Hematopoietic multipotent progenitor cell treated with erythropoietin and hydrocortisone succinate and interleukin-3 and kit ligand, for 15 days (in vitro differentiated cells): ENCODE results near the gene STPG1.
"Not testable (repeated sequence)": the region's sequence is repeated elsewhere in the genome, so short reads cannot be mapped to it uniquely, and the experiment has no call there.

ENCODE experiments used
- DNase-seq: peaks from one replicate; pipeline ENCODE4 v3.0.0-alpha.2; 2015; ENCODE audit warnings: low spot score

STPG1 gene, protein sequence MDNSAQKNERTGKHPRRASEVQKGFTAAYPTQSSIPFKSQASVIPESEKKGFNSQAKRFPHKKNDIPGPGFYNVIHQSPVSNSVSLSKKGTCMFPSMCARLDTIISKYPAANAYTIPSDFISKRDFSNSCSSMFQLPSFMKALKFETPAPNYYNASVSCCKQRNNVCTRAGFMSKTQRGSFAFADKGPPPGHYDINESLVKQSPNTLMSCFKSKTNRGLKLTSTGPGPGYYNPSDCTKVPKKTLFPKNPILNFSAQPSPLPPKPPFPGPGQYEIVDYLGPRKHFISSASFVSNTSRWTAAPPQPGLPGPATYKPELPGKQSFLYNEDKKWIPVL

DNA sequence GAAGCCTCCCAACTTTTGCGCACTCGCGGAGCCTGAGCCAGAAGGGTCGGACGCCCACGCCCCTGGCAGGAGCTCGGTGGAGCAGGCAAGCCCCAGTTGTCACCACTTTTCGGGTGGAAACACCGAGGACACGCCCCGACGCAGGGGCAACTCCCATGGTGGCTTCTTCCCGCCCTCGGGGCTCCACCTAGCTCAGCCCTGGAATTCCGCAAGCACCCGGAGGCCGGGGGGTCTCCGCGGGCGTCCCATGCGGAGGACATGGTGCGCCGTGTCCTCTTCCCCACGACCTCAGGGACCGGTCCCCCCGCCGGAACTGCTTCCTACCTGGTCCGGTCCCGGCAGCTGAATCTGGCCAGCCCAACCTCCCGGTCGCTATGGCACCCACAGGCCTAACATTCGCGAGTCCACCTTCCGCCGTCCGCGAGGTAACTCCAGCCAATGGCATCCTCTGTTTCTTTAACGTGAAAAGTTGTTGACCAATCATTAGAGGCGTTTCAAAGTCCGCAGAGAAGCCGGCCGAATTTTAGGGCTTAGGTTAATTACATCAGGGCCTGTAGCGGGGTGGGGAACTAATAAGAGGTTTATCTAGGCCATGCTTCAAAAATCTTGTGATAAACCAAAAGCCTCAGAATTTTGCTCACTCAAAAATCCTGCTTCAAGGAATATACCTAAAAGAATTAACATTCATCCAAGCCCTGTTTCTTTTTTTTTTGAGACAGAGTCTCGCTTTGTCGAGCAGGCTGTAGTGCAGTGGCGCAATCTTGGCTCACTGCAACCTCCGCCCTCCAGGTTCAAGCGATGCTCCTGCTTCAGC lies at the start of gene STPG1:
Gene STPG1, minus strand, starts transcription at position 433 of the 814 bp plus-strand sequence. CDS start 12,394 bp downstream, outside the sequence.
- peak; percentile 90 for DNase-seq

DNA sequence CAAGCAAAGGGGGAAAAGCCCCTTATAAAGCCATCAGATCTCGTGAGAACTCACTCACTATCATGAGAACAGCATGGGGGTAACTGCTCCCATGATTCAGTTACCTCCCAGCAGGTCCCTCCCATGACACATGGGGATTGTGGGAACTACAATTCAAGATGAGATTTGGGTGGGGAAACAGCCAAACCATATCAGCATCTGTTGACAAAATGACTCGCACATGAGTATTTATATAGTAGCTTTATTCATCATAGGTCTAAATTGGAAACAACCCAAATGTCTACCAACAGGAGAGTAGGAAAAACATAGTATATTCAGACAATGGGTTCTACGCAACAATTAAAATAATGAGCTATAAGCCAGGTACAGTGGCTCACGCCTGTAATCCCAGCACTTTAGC lies 48.5 kb upstream of the STPG1 start:
- not testable (repeated sequence) for DNase-seq

- no peak for DNase-seq
These were observed 46.1 kb upstream of the STPG1 start for GRCh38 chr1:24459551-24460266.

DNA sequence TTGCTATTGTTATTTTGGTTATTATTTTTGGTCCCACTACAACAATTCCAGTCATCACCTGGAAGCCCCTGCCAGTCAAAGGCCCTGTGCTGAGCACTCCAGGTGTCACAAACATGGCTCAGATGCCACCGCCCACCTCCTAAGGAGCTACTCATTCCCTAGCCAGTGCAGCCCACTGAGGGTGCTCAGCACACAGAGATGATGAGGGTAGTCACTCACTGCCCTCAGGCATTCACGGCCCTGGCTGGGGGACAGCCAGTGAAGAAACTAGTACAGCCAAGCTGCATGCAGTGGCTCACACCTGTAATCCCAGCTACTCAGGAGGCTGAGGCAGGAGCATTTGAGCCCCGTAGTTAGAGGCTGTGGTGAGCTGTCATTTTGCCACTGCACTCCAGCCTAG lies 44.3 kb upstream of the STPG1 start:
- no peak for DNase-seq

- no peak for DNase-seq
These were observed 41.7 kb upstream of the STPG1 start for GRCh38 chr1:24455272-24455671.

GRCh38 chr1:24454673-24455072 lies 41.1 kb upstream of the STPG1 start:
- DNase-seq = no peak

DNA sequence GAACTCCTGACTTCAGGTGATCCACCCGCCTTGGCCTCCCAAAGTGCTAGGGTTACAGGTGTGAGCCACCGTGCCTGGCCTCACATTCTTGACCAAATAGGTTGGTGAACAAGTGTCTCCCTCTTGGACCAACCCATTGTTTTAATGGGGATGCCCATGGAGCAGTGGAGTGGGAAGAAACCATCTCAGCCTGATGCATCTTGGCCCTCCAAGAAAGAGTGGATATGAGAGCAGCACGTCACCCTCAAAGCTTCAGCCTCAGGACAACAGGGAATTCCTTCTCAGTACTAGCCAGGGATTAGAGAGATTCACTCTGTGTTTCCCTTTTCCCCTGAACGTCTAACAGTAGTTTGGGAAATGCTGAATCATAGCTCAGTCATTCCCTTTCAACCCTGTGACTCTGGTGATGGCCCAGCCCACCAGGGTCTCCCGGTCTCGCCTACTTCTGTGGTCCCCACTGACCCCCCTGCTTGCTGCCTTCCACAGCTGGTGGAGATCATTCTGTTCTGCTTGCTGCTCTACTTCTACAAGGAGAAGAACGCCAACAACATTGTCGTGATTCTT lies 39.4 kb upstream of the STPG1 start:
- DNase-seq = no peak

DNA sequence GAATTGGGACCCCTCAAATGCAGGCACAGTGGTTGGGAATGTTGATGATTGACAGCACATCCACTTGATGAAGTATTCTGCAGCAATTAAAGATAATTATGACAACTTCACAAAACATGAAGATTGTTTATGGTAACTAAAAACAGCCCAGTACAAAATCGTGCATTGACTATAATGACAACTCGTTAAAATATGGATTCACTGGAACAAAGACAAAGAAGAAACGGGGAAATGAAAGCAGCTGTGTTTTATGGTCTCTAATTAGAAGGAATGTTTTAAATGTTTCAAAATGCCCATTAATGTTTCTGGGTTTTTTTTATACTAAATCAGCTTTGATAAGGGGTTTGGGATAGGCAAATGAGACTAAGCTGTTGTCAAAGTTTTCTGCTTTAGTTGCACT lies 38.2 kb upstream of the STPG1 start:
- DNase-seq = no peak

DNA sequence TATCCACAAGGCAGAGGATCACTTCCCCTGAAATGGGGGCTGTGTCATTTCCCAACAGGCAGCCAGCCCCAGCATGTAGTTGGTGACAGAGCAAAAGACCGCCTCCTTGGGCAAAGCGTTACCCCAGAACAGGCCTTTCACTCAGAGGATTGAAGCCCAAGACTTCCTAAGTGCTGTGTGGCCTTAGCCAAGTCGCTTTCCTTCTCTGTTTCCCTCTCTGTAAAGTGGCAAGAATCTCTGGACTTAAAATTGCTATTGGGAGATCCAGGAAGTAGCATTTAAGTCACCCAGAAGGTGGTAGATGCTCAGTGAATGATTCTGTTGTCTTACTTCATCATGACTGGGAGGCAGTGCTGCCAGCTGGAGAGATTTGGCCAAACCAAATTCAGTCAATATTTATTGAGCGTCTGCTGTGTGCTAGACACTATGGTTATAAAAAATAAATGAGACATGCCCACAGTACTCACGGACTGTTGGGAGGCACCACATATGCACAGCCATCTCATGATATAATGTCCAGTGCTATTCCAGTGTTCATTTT lies 37.3 kb upstream of the STPG1 start:
- DNase-seq = no peak

DNA sequence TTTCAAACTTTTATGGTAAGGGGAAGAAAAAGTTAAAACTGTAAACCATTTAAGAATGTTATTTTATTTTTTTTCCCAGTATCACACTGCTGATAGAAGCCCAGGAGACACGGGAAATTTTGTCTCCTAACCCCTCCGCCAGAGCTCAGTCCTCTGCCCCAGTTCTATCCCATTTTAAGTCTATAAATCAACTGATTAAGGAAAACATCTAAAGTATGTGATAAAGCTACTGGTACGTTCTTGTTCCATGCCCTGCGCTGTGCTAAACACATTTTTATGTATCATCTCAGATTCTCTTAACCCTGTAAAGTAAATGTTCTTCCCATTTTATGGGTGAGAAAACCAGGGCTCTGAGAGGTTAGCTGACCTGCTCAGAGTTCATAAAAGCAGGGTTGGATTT lies 36.7 kb upstream of the STPG1 start:
- DNase-seq = no peak

- not testable (repeated sequence) for DNase-seq
These were observed 32.9 kb upstream of the STPG1 start for GRCh38 chr1:24446446-24446845.

DNA sequence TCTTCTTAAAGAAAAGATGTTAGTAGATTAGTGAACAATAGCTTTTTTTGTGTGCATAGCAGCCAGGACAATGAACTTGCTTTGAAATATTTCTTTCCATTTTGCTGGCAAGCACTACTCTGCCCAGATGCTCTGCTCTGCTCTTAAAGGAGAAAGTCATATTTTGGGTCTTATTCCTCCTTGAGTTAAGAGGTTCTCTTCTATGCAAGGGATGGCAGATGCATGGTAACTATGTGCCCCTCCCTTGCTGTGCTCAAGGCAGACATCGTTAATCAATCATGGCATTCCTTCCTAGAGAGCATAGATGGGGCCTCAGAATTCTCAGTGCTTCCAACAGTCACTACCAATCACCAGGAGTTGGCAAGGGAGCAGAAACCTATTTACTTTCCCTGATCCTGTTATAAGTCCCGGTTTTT lies 29.7 kb upstream of the STPG1 start:
- no peak for DNase-seq

DNA sequence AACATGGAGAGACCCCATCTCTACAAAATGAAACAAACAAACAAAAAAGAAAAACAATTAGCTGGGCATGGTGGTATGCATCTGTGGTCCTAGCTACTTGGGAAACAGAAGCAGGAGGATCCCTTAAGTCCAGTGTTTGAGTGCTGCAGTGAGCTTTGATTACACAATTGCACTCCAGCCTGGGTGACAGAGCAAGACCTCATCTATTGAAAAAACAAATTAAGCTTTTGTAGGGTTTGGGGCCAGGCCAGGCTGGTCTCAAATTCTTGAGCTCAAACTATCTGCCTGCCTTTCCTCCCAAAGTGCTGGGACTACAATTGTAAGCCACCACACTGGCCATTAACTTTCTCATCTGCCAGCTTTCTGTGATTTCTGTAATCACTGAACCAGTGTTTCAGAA lies 29.2 kb upstream of the STPG1 start:
- no peak for DNase-seq

DNA sequence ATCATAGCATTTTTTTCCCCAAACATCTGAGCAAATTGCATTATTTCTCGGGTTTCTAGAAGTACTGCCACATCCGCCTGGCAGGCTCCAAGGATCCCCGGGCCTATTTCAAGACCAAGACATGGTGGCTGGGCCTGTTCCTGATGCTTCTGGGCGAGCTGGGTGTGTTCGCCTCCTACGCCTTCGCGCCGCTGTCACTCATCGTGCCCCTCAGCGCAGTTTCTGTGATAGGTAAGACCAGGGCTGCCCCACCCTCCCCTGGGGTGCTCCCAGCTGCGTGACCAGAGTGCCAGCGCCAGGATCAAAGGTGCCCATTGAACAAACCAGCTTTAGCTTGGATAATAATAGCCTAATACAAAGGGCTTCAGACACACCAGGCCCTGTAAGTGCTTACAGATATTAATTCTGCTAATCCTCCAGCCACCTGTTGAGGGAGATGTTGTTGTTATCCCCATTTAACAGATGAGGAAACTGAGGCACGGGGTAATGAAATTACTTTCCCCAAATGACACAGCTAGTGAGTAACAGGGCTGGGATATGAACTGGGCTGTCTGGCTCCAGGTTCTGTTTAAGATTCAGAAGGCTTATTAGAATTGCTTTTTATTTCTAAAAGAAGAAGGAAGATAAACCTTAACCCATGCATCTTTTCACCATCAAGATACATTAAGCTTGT lies 28.6 kb upstream of the STPG1 start:
- no peak for DNase-seq

- no peak for DNase-seq
These were observed 27.9 kb upstream of the STPG1 start for GRCh38 chr1:24441480-24441879.

DNA sequence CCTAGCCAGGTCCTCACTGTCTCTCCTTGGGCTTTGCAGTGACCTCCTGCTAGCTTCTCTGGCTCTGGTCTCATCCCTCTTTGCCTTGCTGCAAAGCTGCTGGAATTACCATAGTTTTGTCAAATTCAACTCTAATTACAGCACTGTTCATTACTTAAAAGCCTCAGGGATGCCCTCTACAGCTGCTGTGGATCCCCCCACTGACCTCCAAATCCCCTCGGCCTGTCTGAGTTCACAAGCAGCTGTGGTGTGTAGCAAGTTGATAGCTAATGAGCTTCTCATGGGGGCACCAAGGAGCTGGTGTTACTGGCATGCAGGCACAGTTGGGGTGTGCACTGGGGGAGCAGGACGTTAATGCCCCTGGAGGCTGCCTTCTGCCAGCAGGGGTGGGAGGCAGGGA lies 26.9 kb upstream of the STPG1 start:
- DNase-seq = no peak

DNA sequence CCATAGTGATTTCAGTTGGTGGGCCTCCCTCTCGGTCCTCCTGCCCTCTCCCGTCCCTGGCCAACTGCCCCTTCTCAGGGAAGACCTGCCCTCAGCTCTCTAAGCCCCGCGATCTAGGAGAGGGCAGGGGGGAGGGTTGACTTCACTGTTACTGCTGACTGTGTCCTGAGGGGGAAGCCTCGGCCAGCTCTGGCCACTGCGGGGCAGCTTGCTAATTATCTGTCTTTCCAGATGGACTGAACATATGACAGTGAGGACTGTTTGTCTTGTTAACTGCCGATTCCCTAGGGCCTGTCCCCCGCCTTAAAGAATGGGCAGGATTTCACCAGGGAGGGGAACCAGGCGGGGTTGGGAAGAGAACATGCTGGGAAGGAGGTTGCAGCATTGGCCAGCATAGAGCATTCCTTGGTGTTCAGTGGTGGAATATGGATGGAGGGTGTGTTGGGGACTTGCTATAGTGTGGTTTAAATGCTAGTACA lies 24.9 kb upstream of the STPG1 start:
- no peak for DNase-seq

GRCh38 chr1:24437631-24438396 lies 24.2 kb upstream of the STPG1 start:
- no peak for DNase-seq

DNA sequence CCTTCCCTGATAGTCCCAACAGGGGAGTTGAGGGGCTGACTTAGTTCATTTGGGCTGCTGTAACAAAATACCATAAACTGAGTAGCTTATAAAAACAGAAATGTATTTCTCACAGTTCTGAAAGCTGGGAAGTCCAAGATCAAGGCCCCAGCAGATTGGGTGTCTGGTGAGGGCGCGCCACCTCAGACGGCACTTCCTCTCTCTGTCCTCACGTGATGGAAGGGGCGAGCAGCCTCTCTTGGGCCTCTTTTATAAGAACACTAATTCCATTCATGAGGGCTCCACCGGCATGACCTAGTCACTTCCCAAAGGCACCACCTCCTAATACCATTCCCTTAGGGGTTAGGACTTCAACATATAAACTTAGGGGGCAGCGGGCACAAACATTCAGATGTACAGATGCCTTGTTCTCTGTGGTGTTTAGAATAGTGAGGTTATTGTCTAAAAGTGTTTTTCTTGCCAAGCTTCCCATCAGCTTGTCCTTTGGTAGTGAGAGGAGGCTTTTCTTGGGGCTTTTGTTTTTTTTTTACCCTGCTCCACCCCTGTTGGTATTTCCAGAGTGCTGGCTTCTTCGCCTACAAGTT lies 22.3 kb upstream of the STPG1 start:
- DNase-seq = no peak

DNA sequence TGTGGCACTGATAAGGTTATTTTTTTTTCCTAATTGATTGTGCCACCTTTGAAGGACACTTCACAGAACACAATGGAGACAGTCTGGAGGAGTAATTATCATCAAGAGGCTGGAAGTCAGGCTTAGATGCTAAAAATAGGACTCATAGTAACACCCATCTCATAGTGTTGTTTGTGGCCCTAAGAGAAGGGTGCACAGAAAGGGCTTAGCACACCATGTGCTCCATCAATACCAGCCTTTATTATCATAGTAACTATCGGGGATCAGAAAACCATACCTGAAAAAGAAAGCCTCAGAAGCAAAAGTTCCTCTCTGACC lies 13.9 kb upstream of the STPG1 start:
- no peak for DNase-seq
